ENCODE results near the gene DACH1. TPM values are rescaled to one million over a fixed set of nuclear protein-coding genes. Genes with fewer than 3 reads are reported as not detected.

Gene DACH1
- total and polyA plus RNA-seq, 4 donors: 0.32 to 5.4 (median 0.50) TPM; not detected in 1

GRCh38 chr13:71703138-71703537, 163.9 kb downstream of the DACH1 start:
- no peaks in the 10 kb centered on the region for H3K4me1 ChIP-seq (ENCODE audit: control insufficient read depth in 1 of 2, insufficient read depth in 2 of 2, low read length in 2 of 2)
- H3K36me3 ChIP-seq (ENCODE audit: control insufficient read depth in 1 of 2, insufficient read depth in 2 of 2, low read length in 1 of 2): no peaks in the 10 kb centered on the region
- no peak overlapping the region for H3K4me3 ChIP-seq (ENCODE audit: low read length in 2 of 2)
- DNase-seq (no peak), ATAC-seq (ENCODE audit: low FRiP score) (no peak)
- 86 to 88% methylated on average over 2 of the region's 2 CpGs for WGBS, 2 donors
- peaks cover 2% of the 10 kb centered on the region for H3K9me3 ChIP-seq (ENCODE audit: control insufficient read depth, low read length)
- H3K27ac ChIP-seq (ENCODE audit: low read depth in 1 of 2, low read length in 2 of 2): no peak overlapping the region
- H3K27me3 ChIP-seq (ENCODE audit: control insufficient read depth in 1 of 2, insufficient read depth in 2 of 2, low read length in 1 of 2): no peaks in the 10 kb centered on the region
- intact Hi-C loops (cut with DNase I): no loop called here

- no peak for DNase-seq
- 75 to 84% methylated on average over 1 of the region's 1 CpG for WGBS, 2 donors
- H3K27ac ChIP-seq (ENCODE audit: low read depth in 1 of 2, low read length in 2 of 2): no peak overlapping the region
- no peaks in the 10 kb centered on the region for H3K4me1 ChIP-seq (ENCODE audit: control insufficient read depth in 1 of 2, insufficient read depth in 2 of 2, low read length in 2 of 2)
- H3K27me3 ChIP-seq (ENCODE audit: control insufficient read depth in 1 of 2, insufficient read depth in 2 of 2, low read length in 1 of 2): no peaks in the 10 kb centered on the region
- no peaks in the 10 kb centered on the region for H3K36me3 ChIP-seq (ENCODE audit: control insufficient read depth in 1 of 2, insufficient read depth in 2 of 2, low read length in 1 of 2)
- no peak for ATAC-seq (ENCODE audit: low FRiP score)
- H3K4me3 ChIP-seq (ENCODE audit: low read length in 2 of 2): no peak overlapping the region
- H3K9me3 ChIP-seq (ENCODE audit: control insufficient read depth, low read length): peaks cover 2% of the 10 kb centered on the region
- intact Hi-C loops (cut with DNase I): no loop called here
Measured at GRCh38 chr13:71702253-71702652, 164.8 kb downstream of the DACH1 start.

GRCh38 chr13:71701741-71702140, 165.3 kb downstream of the DACH1 start:
- Histone ChIP-seq H3K4me1 (ENCODE audit: control insufficient read depth in 1 of 2, insufficient read depth in 2 of 2, low read length in 2 of 2) (no peaks in the 10 kb centered on the region), H3K4me3 (ENCODE audit: low read length in 2 of 2) (no peak overlapping the region), H3K9me3 (ENCODE audit: control insufficient read depth, low read length) (peaks cover 2% of the 10 kb centered on the region), H3K36me3 (ENCODE audit: control insufficient read depth in 1 of 2, insufficient read depth in 2 of 2, low read length in 1 of 2) (no peaks in the 10 kb centered on the region), H3K27ac (ENCODE audit: low read depth in 1 of 2, low read length in 2 of 2) (no peak overlapping the region), H3K27me3 (ENCODE audit: control insufficient read depth in 1 of 2, insufficient read depth in 2 of 2, low read length in 1 of 2) (no peaks in the 10 kb centered on the region)
- 69 to 76% methylated on average over 4 of the region's 4 CpGs for WGBS, 2 donors
- intact Hi-C loops (cut with DNase I): no loop called here
- DNase-seq (no peak), ATAC-seq (ENCODE audit: low FRiP score) (no peak)

GRCh38 chr13:71699342-71699741, 167.7 kb downstream of the DACH1 start:
- H3K27me3 ChIP-seq (ENCODE audit: control insufficient read depth in 1 of 2, insufficient read depth in 2 of 2, low read length in 1 of 2): no peaks in the 10 kb centered on the region
- DNase-seq (no peak), ATAC-seq (ENCODE audit: low FRiP score) (no peak)
- peaks cover 2% of the 10 kb centered on the region for H3K9me3 ChIP-seq (ENCODE audit: control insufficient read depth, low read length)
- H3K27ac ChIP-seq (ENCODE audit: low read depth in 1 of 2, low read length in 2 of 2): no peak overlapping the region
- WGBS, 2 donors: 82 to 84% methylated on average over 2 of the region's 2 CpGs
- H3K4me3 ChIP-seq (ENCODE audit: low read length in 2 of 2): no peak overlapping the region
- intact Hi-C loops (cut with DNase I): no loop called here
- no peaks in the 10 kb centered on the region for H3K4me1 ChIP-seq (ENCODE audit: control insufficient read depth in 1 of 2, insufficient read depth in 2 of 2, low read length in 2 of 2)
- H3K36me3 ChIP-seq (ENCODE audit: control insufficient read depth in 1 of 2, insufficient read depth in 2 of 2, low read length in 1 of 2): no peaks in the 10 kb centered on the region

DNA sequence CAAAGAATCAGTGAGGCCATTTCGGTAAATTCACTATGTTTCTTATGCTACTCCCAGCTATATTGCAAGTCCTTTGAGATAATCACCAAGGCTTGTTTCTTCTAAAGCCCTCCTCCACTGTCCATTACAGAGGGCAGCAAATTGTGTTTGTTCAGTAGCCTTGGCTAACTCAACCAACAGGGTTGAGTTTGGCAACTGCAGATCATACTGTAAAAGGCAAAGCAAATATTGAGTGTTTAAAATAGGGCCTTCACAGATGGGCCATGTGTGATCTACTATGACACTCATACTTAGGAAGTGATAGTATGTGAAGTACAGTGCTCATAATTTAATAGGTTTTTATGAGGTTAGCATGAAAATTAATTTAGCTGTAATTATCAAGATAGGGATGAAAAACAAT, 171.3 kb downstream of the DACH1 start:
- 90 to 93% methylated on average over 1 of the region's 1 CpG for WGBS, 2 donors
- H3K9me3 ChIP-seq (ENCODE audit: control insufficient read depth, low read length): no peaks in the 10 kb centered on the region
- no peak overlapping the region for H3K27ac ChIP-seq (ENCODE audit: low read depth in 1 of 2, low read length in 2 of 2)
- H3K4me3 ChIP-seq (ENCODE audit: low read length in 2 of 2): no peak overlapping the region
- no peak for ATAC-seq (ENCODE audit: low FRiP score)
- no peak for DNase-seq
- H3K36me3 ChIP-seq (ENCODE audit: control insufficient read depth in 1 of 2, insufficient read depth in 2 of 2, low read length in 1 of 2): no peaks in the 10 kb centered on the region
- no peaks in the 10 kb centered on the region for H3K4me1 ChIP-seq (ENCODE audit: control insufficient read depth in 1 of 2, insufficient read depth in 2 of 2, low read length in 2 of 2)
- H3K27me3 ChIP-seq (ENCODE audit: control insufficient read depth in 1 of 2, insufficient read depth in 2 of 2, low read length in 1 of 2): no peaks in the 10 kb centered on the region
- intact Hi-C loops (cut with DNase I): no loop called here

DNA sequence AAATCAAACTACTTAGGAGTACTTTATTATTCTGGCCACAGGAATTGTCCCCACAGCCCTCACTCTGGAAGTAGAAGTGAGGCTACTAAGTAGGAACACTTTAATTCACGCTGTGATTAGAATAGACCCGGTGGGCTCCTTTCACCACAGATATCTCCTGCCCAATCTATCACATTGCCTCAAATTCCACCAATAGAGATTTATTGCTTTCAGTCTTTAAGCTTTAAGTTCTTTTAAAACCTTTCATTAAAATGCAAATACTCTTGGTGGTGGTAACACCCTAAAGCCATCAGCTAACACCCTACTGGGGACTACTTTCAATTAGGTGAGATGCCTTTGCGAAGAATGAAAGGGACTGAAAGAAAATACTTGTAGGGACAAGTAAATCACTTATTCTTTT, 181.9 kb downstream of the DACH1 start:
- Histone ChIP-seq H3K27ac (ENCODE audit: low read depth in 1 of 2, low read length in 2 of 2) (no peak overlapping the region), H3K36me3 (ENCODE audit: control insufficient read depth in 1 of 2, insufficient read depth in 2 of 2, low read length in 1 of 2) (no peaks in the 10 kb centered on the region), H3K4me1 (ENCODE audit: control insufficient read depth in 1 of 2, insufficient read depth in 2 of 2, low read length in 2 of 2) (no peaks in the 10 kb centered on the region), H3K4me3 (ENCODE audit: low read length in 2 of 2) (no peak overlapping the region), H3K9me3 (ENCODE audit: control insufficient read depth, low read length) (no peaks in the 10 kb centered on the region), H3K27me3 (ENCODE audit: control insufficient read depth in 1 of 2, insufficient read depth in 2 of 2, low read length in 1 of 2) (no peaks in the 10 kb centered on the region)
- 22 to 38% methylated on average over 3 of the region's 3 CpGs for WGBS, 2 donors
- intact Hi-C loops (cut with DNase I): no loop called here
- DNase-seq (no peak), ATAC-seq (ENCODE audit: low FRiP score) (no peak)

DNA sequence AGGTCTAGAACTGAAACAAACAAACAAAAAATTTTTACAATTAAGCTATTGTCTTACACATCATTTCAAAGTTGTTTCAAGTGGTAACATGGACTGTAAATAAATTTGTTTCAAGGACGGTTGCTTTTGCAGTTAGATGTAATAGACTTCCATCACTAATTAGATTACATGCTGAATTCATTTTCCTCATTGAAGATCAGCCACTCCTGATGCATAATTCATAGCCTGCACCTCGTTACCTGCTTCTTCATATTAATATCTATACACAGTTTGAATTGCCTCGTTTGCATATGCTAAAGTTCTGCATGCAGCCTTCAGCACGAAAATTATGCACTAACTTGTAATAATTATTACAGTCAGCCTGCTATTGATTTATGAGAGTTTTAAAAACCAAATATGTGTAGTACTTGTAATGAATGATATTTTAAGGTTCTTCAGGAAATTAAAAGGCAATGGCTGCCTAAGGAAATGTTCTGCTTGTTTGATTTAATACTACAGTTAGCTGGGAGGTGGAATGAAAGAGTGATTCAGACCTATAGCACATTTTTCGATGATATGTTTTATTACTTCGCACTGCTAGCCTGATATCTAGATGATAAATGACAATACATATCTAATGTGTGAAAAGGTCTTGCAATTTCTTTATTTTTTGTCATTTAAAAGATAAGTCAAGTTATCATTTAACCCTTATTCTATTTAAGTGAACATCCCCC, 184.9 kb downstream of the DACH1 start:
- Histone ChIP-seq H3K4me3 (ENCODE audit: low read length in 2 of 2) (no peak overlapping the region), H3K4me1 (ENCODE audit: control insufficient read depth in 1 of 2, insufficient read depth in 2 of 2, low read length in 2 of 2) (no peaks in the 10 kb centered on the region), H3K27me3 (ENCODE audit: control insufficient read depth in 1 of 2, insufficient read depth in 2 of 2, low read length in 1 of 2) (no peaks in the 10 kb centered on the region), H3K27ac (ENCODE audit: low read depth in 1 of 2, low read length in 2 of 2) (no peak overlapping the region), H3K36me3 (ENCODE audit: control insufficient read depth in 1 of 2, insufficient read depth in 2 of 2, low read length in 1 of 2) (no peaks in the 10 kb centered on the region), H3K9me3 (ENCODE audit: control insufficient read depth, low read length) (no peaks in the 10 kb centered on the region)
- WGBS, 2 donors: 56 to 58% methylated on average over 6 of the region's 6 CpGs
- DNase-seq (no peak), ATAC-seq (ENCODE audit: low FRiP score) (no peak)
- intact Hi-C loops (cut with DNase I): no loop called here

DNA sequence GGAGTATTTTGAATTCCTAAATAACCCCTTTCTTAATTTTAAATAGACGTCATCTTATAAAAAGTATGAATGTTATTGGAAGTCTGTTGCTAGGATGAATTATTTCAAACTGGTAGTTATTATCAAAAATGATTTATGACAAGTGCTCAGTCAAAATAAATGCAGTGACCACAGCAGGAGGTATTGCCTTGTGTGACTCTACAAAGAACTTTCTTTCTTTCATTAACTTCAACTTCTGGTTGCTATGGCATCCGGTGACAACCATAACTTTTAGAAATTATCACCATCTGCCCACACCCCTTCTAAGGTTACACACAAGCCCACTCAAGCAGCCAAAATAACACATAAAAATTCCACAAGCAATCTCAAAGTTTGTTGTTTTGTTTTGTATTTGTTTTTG, 189.9 kb downstream of the DACH1 start:
- ATAC-seq (ENCODE audit: low FRiP score): no peak
- H3K27me3 ChIP-seq (ENCODE audit: control insufficient read depth in 1 of 2, insufficient read depth in 2 of 2, low read length in 1 of 2): no peaks in the 10 kb centered on the region
- intact Hi-C loops (cut with DNase I): no loop called here
- no peaks in the 10 kb centered on the region for H3K36me3 ChIP-seq (ENCODE audit: control insufficient read depth in 1 of 2, insufficient read depth in 2 of 2, low read length in 1 of 2)
- 21 to 27% methylated on average over 2 of the region's 2 CpGs for WGBS, 2 donors
- H3K9me3 ChIP-seq (ENCODE audit: control insufficient read depth, low read length): no peaks in the 10 kb centered on the region
- H3K4me1 ChIP-seq (ENCODE audit: control insufficient read depth in 1 of 2, insufficient read depth in 2 of 2, low read length in 2 of 2): no peaks in the 10 kb centered on the region
- no peak overlapping the region for H3K4me3 ChIP-seq (ENCODE audit: low read length in 2 of 2)
- no peak overlapping the region for H3K27ac ChIP-seq (ENCODE audit: low read depth in 1 of 2, low read length in 2 of 2)
- no peak for DNase-seq

DNA sequence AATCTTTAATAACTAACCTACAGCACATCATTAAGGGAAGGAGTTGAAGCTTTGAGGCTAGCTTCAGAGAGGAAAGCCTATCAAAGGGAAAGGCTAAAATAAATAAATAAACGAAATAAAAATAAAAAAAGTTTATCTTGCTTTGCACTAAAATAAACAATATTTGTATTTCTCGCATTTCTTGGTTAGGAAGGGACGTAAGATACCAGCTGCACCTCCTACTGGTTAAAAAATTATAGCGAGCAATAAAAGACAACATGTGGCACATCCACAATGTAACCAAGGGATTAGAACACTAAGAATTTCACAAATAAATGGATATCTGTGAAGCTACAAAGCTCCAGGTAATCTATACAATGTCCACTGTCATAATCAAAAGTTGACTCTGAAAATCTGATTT, 194.5 kb downstream of the DACH1 start:
- no peaks in the 10 kb centered on the region for H3K9me3 ChIP-seq (ENCODE audit: control insufficient read depth, low read length)
- H3K4me1 ChIP-seq (ENCODE audit: control insufficient read depth in 1 of 2, insufficient read depth in 2 of 2, low read length in 2 of 2): no peaks in the 10 kb centered on the region
- H3K36me3 ChIP-seq (ENCODE audit: control insufficient read depth in 1 of 2, insufficient read depth in 2 of 2, low read length in 1 of 2): no peaks in the 10 kb centered on the region
- no peak overlapping the region for H3K4me3 ChIP-seq (ENCODE audit: low read length in 2 of 2)
- 38 to 42% methylated on average over 4 of the region's 4 CpGs for WGBS, 2 donors
- no peak for DNase-seq
- intact Hi-C loops (cut with DNase I): no loop called here
- ATAC-seq (ENCODE audit: low FRiP score): no peak
- H3K27me3 ChIP-seq (ENCODE audit: control insufficient read depth in 1 of 2, insufficient read depth in 2 of 2, low read length in 1 of 2): no peaks in the 10 kb centered on the region
- no peak overlapping the region for H3K27ac ChIP-seq (ENCODE audit: low read depth in 1 of 2, low read length in 2 of 2)

All from aorta (tissue), 5 donors.